K562 treated with DMSO at 1 percent for 12 hours (cell line): ENCODE data around the gene PRAMEF4. TPM values are rescaled to one million over a fixed set of nuclear protein-coding genes. Genes with fewer than 3 reads are reported as not detected.

Source experiments
- total RNA-seq: library from RNA; unstranded; fragments of 300-600 nt; gene quantifications from 2 replicates; pipeline ENCODE4 v1.2.3, GENCODE V29; 2022; ENCODE audit not compliant: insufficient read depth

The PRAMEF4 gene
- total RNA-seq: not detected in 2 replicates

GRCh38 chr1:12886101-12886500, at the start of gene PRAMEF4:
PRAMEF4 (minus strand) TSS chr1:12886201; CDS start chr1:12883394, 2,807 bp downstream.

GRCh38 chr1:12916310-12916709, 30.3 kb upstream of the PRAMEF4 start, which contains the start of gene PRAMEF7:
PRAMEF7 (plus strand) TSS chr1:12916610; CDS start chr1:12917693, 1,083 bp downstream.

GRCh38 chr1:12898170-12898569, 12.2 kb upstream of the PRAMEF4 start, which contains the start of gene PRAMEF10:
PRAMEF10 (minus strand) TSS chr1:12898270; CDS start chr1:12895847, 2,423 bp downstream.

GRCh38 chr1:12856786-12857185, 29.2 kb downstream of the PRAMEF4 start, which contains the start of gene PRAMEF2:
PRAMEF2 (plus strand) TSS chr1:12857086; CDS start chr1:12859010, 1,924 bp downstream.

GRCh38 chr1:12848620-12849019, 37.4 kb downstream of the PRAMEF4 start, which contains the start of gene HNRNPCL1:
HNRNPCL1 (minus strand) TSS chr1:12848720; CDS start chr1:12848289, 431 bp downstream.

GRCh38 chr1:12831310-12831709, 54.7 kb downstream of the PRAMEF4 start, which contains the start of gene PRAMEF11:
PRAMEF11 (minus strand) TSS chr1:12831410; CDS start chr1:12828789, 2,621 bp downstream.

Other genes with a start within 250 kb of the PRAMEF4 start
- gene AADACL4, start 242.1 kb downstream of the PRAMEF4 start, total RNA-seq: not detected in 2 replicates
- gene AADACL3, start 170.1 kb downstream of the PRAMEF4 start, total RNA-seq: not detected in 2 replicates
- gene CFAP107, start 140.0 kb downstream of the PRAMEF4 start, total RNA-seq: 0.27 TPM in 1 of 2 replicates, not detected in the other
- not detected in 2 replicates for gene PRAMEF12, start 112.5 kb downstream of the PRAMEF4 start, total RNA-seq
- not detected in 2 replicates for gene PRAMEF1, start 94.8 kb downstream of the PRAMEF4 start, total RNA-seq
- gene PRAMEF11, start 54.8 kb downstream of the PRAMEF4 start, total RNA-seq: not detected in 2 replicates
- gene HNRNPCL1, start 37.5 kb downstream of the PRAMEF4 start, total RNA-seq: not detected in 2 replicates
- gene PRAMEF2, start 29.1 kb downstream of the PRAMEF4 start, total RNA-seq: not detected in 2 replicates
- gene PRAMEF10, start 12.1 kb upstream of the PRAMEF4 start, total RNA-seq: not detected in 2 replicates
- gene PRAMEF7, start 30.4 kb upstream of the PRAMEF4 start, total RNA-seq: not detected in 2 replicates
- gene PRAMEF6, start 61.4 kb upstream of the PRAMEF4 start, total RNA-seq: not detected in 2 replicates
- gene PRAMEF27, start 170.4 kb upstream of the PRAMEF4 start, total RNA-seq: not detected in 2 replicates
- gene HNRNPCL3, start 174.6 kb upstream of the PRAMEF4 start, total RNA-seq: not detected in 2 replicates
- gene PRAMEF25, start 184.6 kb upstream of the PRAMEF4 start, total RNA-seq: not detected in 2 replicates
- not detected in 2 replicates for gene HNRNPCL2, start 230.7 kb upstream of the PRAMEF4 start, total RNA-seq